MM.1S (cell line): ENCODE results near the gene IL18BP.

Experiments
- DNase-seq: peaks from one replicate; pipeline ENCODE4 v3.0.0-alpha.2; 2015
- H2AFZ ChIP-seq: fragments of 300-600 bp; sonication (generic); 2 replicates; pipeline ENCODE4 v1.6.0; 2016; ENCODE audit warnings: antibody characterized with exemption, low read length
- H3F3A ChIP-seq: fragments of 300-600 bp; sonication (generic); 2 replicates; pipeline ENCODE4 v1.6.1; 2016; ENCODE audit warnings: mild to moderate bottlenecking, antibody characterized with exemption, low read length, moderate library complexity, mixed read lengths; ENCODE audit not compliant: insufficient read depth
- H3K27ac ChIP-seq: fragments of 300-600 bp; sonication (generic); 2 replicates; pipeline ENCODE4 v1.5.1; 2016; ENCODE audit warnings: mild to moderate bottlenecking, low read length
- H3K27me3 ChIP-seq: fragments of 300-600 bp; sonication (generic); replicated peaks from 2 replicates; pipeline ENCODE4 v1.6.0; 2016; ENCODE audit warnings: low read length; ENCODE audit not compliant: insufficient read depth
- H3K36me3 ChIP-seq: fragments of 300-600 bp; sonication (generic); replicated peaks from 2 replicates; pipeline ENCODE4 v1.6.1; 2016; ENCODE audit warnings: mild to moderate bottlenecking, low read length, mixed read lengths; ENCODE audit not compliant: insufficient read depth
- H3K4me1 ChIP-seq: fragments of 300-600 bp; sonication (generic); 2 replicates; pipeline ENCODE4 v1.6.1; 2016; ENCODE audit warnings: low read length, mixed read lengths
- H3K4me2 ChIP-seq: fragments of 300-600 bp; sonication (generic); 2 replicates; pipeline ENCODE4 v1.6.0; 2016; ENCODE audit warnings: low read depth, low read length
- H3K4me3 ChIP-seq: fragments of 300-600 bp; sonication (generic); 2 replicates; pipeline ENCODE4 v1.5.1; 2016; ENCODE audit warnings: low read length, mixed read lengths
- H3K79me2 ChIP-seq: fragments of 300-600 bp; sonication (generic); 2 replicates; pipeline ENCODE4 v1.6.1; 2016; ENCODE audit warnings: mixed run types, low read length, mixed read lengths
- H3K9ac ChIP-seq: fragments of 300-600 bp; sonication (generic); 2 replicates; pipeline ENCODE4 v1.6.1; 2016; ENCODE audit warnings: low read length, mixed read lengths
- H3K9me2 ChIP-seq: fragments of 300-600 bp; sonication (generic); replicated peaks from 2 replicates; pipeline ENCODE4 v1.6.1; 2016; ENCODE audit warnings: mild to moderate bottlenecking, low read length, mixed read lengths; ENCODE audit not compliant: insufficient read depth
- H3K9me3 ChIP-seq: fragments of 300-600 bp; sonication (generic); replicated peaks from 2 replicates; pipeline ENCODE4 v1.6.1; 2016; ENCODE audit warnings: mild to moderate bottlenecking, low read length, mixed read lengths; ENCODE audit not compliant: insufficient read depth
- H4K20me1 ChIP-seq: fragments of 300-600 bp; sonication (generic); 2 replicates; pipeline ENCODE4 v1.6.1; 2016; ENCODE audit warnings: mild to moderate bottlenecking, low read length, moderate library complexity, mixed read lengths; ENCODE audit not compliant: insufficient read depth
- CTCF ChIP-seq: fragments of 300-600 bp; sonication (generic); IDR thresholded peaks from 2 replicates; pipeline ENCODE4 v1.5.1; 2016; ENCODE audit warnings: antibody characterized with exemption, low read length, mixed read lengths
- EZH2 ChIP-seq: fragments of 300-600 bp; sonication (generic); optimal IDR thresholded peaks from 2 replicates; pipeline ENCODE3; 2017; ENCODE audit warnings: low read depth, mild to moderate bottlenecking, antibody characterized with exemption, low read length, mixed read lengths
- EZH2phosphoT487 ChIP-seq: fragments of 300-600 bp; sonication (generic); IDR thresholded peaks from 2 replicates; pipeline ENCODE4 v1.6.1; 2018; ENCODE audit warnings: antibody characterized with exemption, low read length

Gene IL18BP

GRCh38 chr11:72001834-72002591 lies 3.3 kb downstream of the IL18BP start:
- Histone ChIP-seq H2AFZ (no peak overlapping the region), H3K9me2 (no peaks in the 10 kb centered on the region), H3K27me3 (no peaks in the 10 kb centered on the region), H4K20me1 (no peaks in the 10 kb centered on the region), H3K4me2 (no peak overlapping the region), H3K9me3 (no peaks in the 10 kb centered on the region), H3K79me2 (no peaks in the 10 kb centered on the region), H3K36me3 (peaks cover 2% of the 10 kb centered on the region; the same call in 1 of the 2 replicates), H3K4me1 (no peaks in the 10 kb centered on the region), H3K9ac (no peak overlapping the region), H3K27ac (no peak overlapping the region), H3F3A (no peaks in the 10 kb centered on the region), H3K4me3 (no peak overlapping the region)
- TF ChIP-seq CTCF (no peak), EZH2phosphoT487 (no peak), EZH2 (no peak)
- no peak for DNase-seq

GRCh38 chr11:72002841-72003775 lies 4.4 kb downstream of the IL18BP start:
- Histone ChIP-seq H3K4me3 (no peak overlapping the region), H2AFZ (no peak overlapping the region), H3K27ac (no peak overlapping the region), H3K4me1 (no peaks in the 10 kb centered on the region), H3K9me3 (no peaks in the 10 kb centered on the region), H3F3A (0 out of 2 replicates have a peak, but pooled peaks cover 3% of the 10 kb centered on the region), H4K20me1 (no peaks in the 10 kb centered on the region), H3K79me2 (no peaks in the 10 kb centered on the region), H3K27me3 (no peaks in the 10 kb centered on the region), H3K4me2 (no peak overlapping the region), H3K9ac (no peak overlapping the region), H3K9me2 (no peaks in the 10 kb centered on the region), H3K36me3 (peaks cover 7% of the 10 kb centered on the region; the same call in 1 of the 2 replicates)
- TF ChIP-seq EZH2, result no peak
- no peak for TF ChIP-seq CTCF
- TF ChIP-seq EZH2phosphoT487, result no peak
- DNase-seq, result no peak

- H2AFZ ChIP-seq, result no peak overlapping the region
- no peaks in the 10 kb centered on the region for H4K20me1 ChIP-seq
- H3K9ac ChIP-seq, result no peak overlapping the region
- H3K4me2 ChIP-seq, result no peak overlapping the region
- H3F3A ChIP-seq, result 0 out of 2 replicates have a peak, but pooled peaks cover 3% of the 10 kb centered on the region
- no peaks in the 10 kb centered on the region for H3K9me2 ChIP-seq
- no peak for DNase-seq
- TF ChIP-seq EZH2phosphoT487 (no peak), EZH2 (no peak), CTCF (no peak)
- no peaks in the 10 kb centered on the region for H3K27me3 ChIP-seq
- no peaks in the 10 kb centered on the region for H3K9me3 ChIP-seq
- no peak overlapping the region for H3K27ac ChIP-seq
- no peak overlapping the region for H3K4me3 ChIP-seq
- peaks cover 7% of the 10 kb centered on the region; the same call in 1 of the 2 replicates for H3K36me3 ChIP-seq
- no peaks in the 10 kb centered on the region for H3K4me1 ChIP-seq
- H3K79me2 ChIP-seq, result no peaks in the 10 kb centered on the region
These were observed 5.1 kb downstream of the IL18BP start for GRCh38 chr11:72003776-72004171.
